Subcutaneous adipose tissue (tissue), 4 donors: ENCODE data around the gene TOR1AIP2. TPM values are rescaled to one million over a fixed set of nuclear protein-coding genes. Genes with fewer than 3 reads are reported as not detected.

Experiments
- CTCF ChIP-seq: fragments of 450-650 bp; IDR thresholded peaks from one replicate; pipeline ENCODE4 v1.5.1; 2016; ENCODE audit warnings: low read depth, mild to moderate bottlenecking, control low read depth, antibody characterized with exemption, moderate library complexity
- total RNA-seq, 4 donors: library from RNA; depleted of rRNA; stranded (reverse); fragments of >200 nt; gene quantifications; one replicate each; pipeline ENCODE4 v1.1.0, GENCODE V29; 2016

Gene TOR1AIP2
- total RNA-seq, 4 donors from 2014 or later = 57.7 to 80.9 (median 63.4) TPM

GRCh38 chr1:179831852-179832699, 45.5 kb downstream of the TOR1AIP2 start:
- no peak for TF ChIP-seq CTCF

- TF ChIP-seq CTCF = no peak
Measured at GRCh38 chr1:179831225-179831624, 46.4 kb downstream of the TOR1AIP2 start.

- TF ChIP-seq CTCF = no peak
Measured at GRCh38 chr1:179828554-179829110, 49.0 kb downstream of the TOR1AIP2 start.

- no peak for TF ChIP-seq CTCF
Measured at GRCh38 chr1:179826626-179827280, 50.9 kb downstream of the TOR1AIP2 start.

- no peak for TF ChIP-seq CTCF
Measured at GRCh38 chr1:179825798-179826460, 51.7 kb downstream of the TOR1AIP2 start.

- no peak for TF ChIP-seq CTCF
Measured at GRCh38 chr1:179825206-179825605, 52.4 kb downstream of the TOR1AIP2 start.

GRCh38 chr1:179824265-179824664, 53.3 kb downstream of the TOR1AIP2 start:
- no peak for TF ChIP-seq CTCF
